Stimulated activated CD4-positive, alpha-beta T cell treated with anti-CD3 and anti-CD28 coated beads, Interleukin-12 subunit alpha, Interleukin-12 subunit beta, amount 100 ng/mL, for 4 hours (primary cell): ENCODE results near the gene BRCA2.

Source experiments
- DNase-seq: peaks from one replicate; pipeline ENCODE4 v3.0.0-alpha.2; 2020

The BRCA2 gene

DNA sequence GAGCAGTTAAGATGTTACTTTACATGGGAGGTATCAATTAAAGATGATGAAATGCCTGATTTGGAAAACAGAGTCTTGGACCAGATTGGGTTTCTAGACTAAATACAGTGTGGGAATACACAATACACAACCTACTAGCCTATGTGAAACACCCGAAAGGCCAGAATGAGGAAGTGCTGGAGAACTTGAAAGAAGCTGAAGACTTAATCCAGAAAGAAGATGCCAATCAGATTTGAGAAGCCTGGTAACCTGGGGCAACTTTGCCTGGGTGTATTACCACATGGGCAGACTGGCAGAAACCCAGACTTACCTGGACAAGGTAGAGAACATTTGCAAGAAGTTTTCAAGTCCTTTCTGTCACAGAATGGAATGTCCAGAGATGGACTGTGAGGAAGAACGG lies 69.4 kb downstream of the BRCA2 start:
- DNase-seq: no peak

DNA sequence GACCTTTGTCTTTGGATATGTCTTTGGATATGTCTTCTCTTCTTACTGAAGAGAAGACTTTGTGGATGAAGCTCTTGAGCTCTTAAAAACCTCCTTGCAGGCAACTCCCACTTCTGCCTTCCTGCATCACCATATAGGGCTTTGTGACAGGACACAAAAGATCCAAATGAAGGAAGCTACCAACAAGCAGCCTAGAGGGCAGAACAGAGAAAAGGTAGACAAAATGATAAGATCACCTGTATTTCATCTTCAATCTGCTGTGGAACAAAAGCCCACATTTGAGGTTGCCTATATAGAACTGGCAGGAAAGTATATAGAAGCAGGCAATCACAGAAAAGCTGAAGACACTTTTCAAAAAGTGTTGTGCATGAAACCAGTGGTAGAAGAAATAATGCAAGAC lies 70.1 kb downstream of the BRCA2 start:
- DNase-seq: no peak

DNA sequence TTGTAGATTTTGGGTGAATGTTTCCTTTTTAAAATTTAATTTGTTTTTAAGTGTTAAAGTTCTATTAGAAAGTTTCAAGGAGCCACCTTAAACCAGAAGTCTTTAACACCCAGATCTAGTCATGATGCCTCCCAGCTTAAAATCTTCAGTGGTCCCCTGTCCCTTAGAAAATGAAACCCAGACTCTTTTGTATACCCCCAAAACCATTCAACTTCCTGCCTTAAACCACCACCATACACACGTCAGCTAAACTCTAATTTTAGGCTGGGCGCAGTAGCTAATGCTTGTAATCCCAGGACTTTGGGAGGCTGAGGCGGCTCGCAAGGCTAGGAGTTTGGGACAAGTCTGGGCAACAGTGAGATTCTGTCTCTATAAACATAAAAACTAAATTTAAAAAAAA lies 74.7 kb downstream of the BRCA2 start:
- no peak for DNase-seq

DNA sequence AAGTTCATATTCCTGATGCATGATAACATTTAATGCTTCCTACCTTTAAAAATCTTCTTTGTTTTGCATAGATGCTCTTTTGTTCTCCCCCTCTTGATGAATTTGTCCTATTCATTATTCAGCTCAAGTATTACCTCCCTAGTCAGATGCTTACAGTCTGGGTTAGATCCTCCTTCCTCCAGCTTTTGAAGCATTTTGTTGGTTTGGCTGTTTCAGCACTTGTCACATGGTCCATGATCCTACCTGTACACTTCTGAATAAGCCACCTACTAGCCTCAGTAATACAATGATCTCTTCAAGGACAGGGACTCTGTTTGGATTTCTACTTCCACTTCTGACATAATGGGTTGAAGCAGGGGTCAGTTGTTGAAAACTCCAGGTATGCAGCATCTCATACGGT lies 75.2 kb downstream of the BRCA2 start:
- no peak for DNase-seq

DNA sequence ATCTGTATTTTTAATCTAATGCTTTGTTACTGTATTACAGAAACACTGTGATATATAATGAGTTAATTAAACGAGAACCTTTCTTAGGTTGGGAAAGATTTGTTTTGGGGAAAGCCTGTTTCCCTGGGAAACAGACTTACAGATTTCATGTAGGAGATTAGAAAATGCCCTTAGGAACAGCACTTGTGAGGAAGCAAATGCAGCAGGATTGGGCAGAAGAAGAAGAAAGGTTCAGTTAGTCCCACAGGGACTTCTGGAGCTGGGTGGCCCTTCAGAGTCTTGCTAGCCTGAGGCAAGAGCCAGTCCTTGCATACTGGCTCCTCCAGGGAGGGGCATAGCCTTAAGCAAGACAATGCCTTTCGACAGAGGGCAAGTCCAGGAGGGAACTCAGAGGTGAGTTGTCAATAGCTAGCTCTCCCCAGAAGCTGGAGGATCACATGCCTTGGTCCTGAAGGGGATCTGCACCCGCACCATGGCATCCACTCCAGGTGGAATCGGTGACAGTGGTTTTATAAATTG lies 75.9 kb downstream of the BRCA2 start:
- no peak for DNase-seq

DNA sequence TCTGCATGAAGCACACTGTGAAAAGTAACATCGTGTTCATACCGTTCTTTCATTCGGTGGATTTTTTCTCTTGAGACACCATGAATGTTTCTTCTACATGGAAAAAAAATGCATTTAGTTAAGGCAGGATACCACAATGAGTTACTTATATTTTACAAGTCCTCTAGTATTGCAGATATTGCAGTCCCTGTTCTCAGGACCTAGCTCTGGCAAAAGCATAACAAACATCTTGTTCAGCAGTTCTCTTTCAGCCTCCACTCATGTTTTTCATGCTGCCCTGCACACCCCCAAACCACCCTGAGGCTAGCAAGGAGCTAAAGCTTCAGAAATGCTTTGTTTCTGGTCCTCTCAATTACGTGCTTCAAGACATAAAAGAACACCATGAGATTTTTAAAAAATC lies 87.8 kb downstream of the BRCA2 start:
- no peak for DNase-seq

DNA sequence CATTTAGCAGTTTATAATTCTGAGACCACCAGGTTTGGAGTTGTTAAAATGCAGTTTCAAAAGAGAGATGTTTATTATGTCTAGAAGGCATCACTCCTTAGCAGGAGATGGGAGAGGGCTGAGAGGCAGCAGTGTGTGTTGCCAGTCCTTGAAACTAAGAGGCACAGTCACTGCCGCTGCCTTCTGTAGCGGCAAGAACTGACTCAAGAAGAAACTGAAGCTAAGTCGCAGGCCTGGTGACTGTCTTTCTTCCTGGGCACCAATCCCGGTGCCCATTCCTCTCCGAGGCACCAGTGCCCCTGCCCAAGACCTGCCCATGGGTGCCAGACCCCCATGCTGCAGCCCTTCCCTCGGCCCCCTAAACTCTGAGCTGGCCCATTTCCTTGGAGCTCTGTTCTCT lies 92.5 kb downstream of the BRCA2 start:
- no peak for DNase-seq

DNA sequence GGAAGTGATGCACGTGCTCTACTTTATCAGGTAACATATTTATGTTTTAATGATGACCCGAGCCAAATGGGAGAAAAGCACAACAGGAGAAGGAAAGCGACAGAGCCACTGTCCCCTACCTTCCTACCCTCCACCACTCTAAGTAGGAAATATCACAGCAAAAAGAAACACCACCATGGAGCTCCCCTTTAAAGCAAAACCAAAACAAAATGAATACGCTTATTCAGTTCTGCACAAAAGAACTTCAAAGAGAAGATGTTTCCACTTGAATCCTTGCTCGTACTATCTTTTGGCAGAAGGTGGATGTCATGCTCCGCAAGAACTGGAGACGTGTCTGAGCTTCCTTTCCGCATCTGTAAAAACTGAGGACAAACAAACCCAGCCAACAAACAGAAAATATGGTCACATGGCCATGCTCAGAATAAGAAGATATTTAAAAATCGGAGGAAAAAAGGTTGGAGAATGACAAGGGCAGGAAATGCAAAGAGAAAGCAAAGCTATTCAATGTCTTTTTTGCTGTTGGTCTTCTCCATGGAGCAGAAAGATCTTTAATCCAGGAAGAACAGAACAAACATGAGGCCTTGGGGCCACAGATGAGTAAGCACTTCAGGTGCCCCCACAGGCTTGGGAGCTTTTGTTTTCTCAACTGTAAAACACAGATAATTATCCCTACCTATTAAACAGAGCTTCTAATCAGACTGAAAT lies 93.1 kb downstream of the BRCA2 start:
- DNase-seq: no peak

DNA sequence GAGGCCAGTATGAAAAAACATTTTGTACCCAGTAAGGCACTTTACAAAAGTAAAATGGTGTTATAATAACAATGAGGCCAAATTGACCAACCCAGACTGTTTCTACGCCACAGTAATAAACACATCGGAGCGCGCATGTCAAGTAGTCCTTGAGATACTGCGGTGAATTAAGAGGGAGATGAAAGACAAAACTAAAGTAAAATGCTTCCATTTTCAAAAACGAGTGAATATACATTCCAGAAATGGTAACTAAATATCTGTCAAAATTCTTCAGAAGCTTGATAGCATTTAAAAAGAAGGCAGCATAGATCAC lies 93.6 kb downstream of the BRCA2 start:
- DNase-seq: no peak

DNA sequence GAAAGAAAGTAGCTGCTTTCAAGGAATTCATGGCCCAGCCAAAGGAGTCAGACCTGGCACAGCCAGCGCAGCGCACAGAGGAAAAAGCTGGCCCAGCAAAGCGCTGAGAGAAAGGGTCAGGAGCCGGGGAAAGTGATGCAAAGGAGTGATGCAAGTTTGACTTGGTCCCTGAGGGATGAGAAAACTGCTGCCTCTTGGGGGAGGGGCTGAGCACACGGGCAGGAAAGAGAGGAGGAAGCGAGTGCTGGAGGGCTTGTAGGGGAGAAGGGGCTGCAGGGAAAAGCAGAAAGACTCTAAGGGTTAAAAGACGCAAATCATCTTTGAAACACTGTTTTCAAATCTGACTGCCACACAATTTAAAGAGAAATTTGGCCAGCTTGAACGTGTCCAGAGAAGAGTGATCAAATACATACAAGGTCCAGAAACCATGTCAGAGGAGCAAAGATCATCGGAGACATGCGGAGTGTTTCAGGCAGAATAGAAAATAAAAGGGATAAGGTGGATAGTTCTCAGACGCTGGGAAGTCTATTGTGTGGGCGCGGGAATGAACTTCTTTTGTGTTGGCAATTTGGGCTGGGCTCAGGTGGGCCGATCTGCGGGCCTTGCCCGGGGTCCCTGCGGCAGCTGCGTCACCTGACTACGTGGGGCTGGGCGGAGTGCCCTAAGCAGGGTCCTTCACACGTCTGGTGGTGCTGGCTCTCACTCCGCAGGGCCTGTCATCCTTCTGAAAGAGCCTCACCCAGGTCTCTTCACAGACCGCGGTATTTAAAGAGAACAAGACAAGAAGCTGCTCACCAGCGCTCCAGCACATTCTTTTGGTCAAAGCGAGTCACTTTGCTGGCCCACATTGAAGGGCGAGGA lies 94.5 kb downstream of the BRCA2 start:
- DNase-seq: no peak

DNA sequence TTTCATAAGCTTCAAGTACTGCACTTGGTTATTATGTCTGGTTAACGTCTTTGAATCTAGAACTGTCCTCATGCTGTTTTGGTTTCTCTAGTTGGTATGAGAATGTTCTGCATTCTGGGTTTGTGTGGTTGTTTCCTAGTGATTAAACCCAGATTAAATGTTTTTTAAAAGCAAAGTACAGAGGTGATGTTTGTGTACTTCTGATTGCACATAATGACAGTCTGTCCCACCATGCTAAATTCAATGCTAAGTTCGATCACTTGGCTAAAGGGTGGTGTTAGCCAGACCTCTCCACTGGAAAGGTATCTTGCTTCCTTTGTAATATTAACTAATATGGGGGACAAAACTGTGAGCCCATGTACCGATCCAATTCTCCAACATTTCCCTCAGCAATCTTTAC lies 98.0 kb downstream of the BRCA2 start:
- no peak for DNase-seq

DNA sequence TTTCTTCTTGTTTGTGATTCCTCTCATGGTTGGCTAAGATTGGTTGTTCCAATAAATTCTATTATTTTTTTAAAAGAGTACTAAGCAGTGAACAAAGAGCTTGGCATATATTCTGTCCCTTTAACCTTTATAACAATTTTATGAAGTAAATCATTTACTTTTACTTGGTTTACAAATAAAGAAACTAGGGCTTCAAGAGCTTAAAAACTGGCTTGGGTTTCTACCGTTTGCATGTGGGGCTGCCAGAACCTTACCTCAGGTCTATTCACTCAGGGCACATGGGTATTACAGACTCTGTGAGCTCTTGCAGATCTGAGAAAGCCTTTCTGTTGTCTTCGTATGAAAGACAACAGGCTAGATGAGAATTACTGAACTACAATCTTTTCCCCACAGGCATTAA lies 99.3 kb downstream of the BRCA2 start:
- DNase-seq: no peak

DNA sequence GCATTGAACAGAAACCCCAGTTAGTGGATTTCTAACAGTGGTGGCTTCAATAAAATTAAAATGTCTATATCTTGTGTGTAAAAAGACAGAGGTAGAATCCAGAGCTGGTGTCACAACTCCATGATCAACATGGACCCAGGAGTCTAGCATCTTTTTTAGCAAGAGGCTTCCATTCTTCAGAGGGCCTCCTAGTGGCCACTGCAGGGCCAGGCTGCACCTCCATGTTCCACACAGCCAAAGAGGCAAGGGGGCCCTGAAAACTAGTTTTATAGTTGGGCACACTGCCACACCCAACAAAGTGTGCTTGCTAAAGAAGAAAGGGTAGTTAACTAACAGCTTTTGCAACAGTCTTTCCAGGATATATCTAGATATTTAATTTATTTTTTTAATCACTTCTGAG lies 99.7 kb downstream of the BRCA2 start:
- DNase-seq: no peak

DNA sequence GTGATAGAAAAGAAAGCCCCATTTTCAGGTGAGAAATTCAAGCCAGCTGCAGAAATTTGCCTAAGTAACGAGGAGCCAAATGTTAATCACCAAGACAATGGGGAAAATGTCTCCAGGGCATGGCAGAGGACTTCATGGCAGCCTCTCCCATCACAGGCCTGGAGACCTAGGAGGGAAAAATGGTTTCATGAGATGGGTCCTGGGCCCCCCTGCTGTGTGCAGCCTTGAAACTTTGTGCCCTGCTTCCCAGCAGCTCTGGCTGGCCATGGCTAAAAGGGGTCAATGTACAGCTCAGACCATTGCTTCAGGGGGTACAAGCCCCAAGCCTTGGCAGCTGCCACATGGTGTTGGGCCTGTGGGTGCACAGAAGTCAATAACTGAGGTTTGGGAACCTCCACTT lies 102.7 kb downstream of the BRCA2 start:
- no peak for DNase-seq

DNA sequence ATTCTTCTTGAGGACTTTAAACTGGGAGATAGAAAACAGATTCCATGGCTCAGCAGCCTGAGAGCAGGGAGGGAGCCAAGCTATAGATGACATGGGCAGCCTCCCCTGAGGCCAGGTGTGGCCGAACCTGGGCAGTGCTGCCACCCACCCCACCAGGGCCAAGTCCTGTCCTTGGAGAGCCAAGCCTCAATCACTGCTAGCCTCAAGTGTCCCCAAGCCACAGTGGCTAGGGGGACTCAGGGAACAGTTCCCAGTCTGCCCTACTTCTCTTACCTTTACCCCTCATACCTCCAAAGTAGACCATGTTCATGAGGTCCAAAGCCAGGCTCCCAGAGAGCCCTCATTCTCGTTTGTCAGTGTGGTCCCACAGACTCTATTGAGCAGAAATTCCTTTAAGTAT lies 104.6 kb downstream of the BRCA2 start:
- no peak for DNase-seq

DNA sequence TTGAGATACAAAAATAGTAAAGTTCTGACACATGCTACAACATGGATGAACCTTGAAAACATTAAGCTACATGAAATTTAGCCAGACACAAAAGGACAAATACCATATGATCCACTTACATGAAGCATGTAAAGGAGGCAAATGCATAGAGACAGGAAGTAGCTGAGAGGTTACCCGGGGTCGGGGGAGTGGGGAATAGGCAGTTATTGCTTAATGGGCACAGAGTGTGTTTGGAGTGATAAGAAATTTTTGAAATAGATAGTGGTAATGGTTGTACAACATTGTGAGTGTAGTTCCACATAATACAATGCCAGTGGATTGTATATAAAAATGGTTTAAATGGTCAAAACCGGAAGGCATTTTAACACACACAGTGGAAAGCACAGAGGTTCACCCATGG lies 108.3 kb downstream of the BRCA2 start:
- no peak for DNase-seq

DNA sequence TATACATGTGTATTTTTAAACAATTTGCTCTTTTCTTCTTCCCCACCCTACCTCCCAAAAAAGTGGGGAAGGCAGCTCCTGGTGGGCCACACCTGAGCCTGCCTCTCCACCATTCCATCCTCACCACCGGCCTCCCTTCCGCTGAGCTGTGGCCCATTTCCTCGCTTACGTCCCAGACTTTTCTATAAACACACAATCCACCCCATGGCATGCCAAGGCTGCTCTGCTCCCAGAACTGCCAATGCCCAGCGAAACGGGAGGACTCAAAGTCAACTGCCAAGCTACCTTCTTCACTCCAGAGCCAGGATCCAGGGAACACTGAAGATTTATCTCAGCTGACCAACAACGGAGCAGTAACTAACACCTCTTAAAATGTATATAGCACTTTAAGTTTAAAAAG lies 109.8 kb downstream of the BRCA2 start:
- DNase-seq: no peak

DNA sequence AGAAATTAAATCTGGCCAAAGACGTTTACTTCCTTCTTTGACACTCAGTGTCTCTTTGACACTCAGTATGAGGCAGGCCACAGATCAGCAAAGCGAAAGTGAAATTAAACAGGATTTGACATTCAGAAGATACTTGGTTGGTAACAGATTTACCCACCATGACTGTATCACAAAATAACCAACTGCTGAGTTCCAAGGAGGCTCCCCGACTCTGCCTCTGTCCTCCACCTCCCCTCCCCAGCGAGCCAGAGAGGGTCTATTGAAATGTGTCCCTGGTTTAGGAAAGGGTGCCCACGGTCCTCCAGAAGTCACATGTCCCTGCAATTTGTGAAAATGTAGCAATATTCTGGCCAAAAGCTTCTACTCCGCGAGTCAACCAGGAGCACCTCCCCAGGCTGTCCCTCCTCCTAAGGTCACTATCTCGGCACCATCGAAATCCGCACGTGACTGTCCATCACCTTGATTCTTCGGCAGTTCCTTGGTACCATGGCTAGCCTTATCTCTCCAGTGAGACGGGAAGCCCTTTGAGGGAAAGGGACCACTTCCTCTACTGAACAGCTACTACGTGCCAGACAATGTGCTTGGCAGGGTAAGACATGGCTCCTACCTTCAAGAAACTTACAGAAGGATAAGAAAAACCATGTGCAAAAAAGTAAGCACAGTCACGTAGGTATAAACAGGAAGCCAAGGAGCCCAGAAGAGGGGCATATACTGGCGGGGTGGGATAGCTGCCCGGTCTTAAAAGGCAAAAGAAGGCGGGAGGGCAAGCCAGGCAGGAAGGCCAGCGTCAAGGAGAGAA lies 111.1 kb downstream of the BRCA2 start:
- peak; percentile 16 for DNase-seq

DNA sequence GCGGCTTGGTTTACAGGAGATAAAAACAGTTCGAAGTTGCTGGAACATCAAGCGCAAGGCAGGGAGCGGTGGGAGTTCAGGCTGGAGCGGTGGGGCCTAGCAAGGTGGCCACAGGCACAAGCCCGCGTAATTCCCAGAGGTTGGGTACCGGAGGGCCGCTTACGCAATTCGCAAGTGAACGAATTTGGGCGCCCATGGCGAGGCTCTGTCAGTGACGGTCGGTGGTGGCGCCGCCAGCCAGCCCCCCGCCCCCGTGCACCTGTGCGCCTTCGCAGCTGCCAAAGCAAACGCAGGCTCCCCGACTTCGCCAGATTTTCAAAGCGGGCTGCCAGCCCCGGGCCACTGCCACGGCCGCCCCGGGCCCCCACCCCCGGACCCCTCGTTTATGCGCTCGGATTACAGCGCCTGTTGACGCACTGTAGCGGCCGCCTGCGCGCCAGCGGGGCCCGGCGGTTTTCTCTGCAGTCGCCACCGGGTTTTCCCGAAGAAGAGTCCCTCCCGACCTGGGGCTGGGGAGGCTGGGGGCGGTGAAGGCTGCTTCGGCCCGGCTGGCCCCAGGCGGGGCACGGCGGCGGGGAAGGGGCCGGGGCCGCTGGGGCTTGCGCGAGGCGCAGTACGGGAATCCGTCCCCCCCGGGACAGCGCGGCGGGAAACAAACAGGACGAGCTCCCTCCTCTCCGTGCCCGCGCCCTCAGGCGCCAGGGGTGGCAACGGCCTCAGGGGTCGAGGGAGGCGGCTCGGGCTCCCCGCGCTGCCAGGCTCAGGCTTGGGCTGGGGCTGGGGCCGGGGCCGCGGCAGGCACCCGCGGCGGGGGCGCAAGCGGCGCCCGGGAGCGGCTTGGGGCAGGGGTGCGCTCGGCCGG lies 111.9 kb downstream of the BRCA2 start:
- peak; percentile 56 for DNase-seq

DNA sequence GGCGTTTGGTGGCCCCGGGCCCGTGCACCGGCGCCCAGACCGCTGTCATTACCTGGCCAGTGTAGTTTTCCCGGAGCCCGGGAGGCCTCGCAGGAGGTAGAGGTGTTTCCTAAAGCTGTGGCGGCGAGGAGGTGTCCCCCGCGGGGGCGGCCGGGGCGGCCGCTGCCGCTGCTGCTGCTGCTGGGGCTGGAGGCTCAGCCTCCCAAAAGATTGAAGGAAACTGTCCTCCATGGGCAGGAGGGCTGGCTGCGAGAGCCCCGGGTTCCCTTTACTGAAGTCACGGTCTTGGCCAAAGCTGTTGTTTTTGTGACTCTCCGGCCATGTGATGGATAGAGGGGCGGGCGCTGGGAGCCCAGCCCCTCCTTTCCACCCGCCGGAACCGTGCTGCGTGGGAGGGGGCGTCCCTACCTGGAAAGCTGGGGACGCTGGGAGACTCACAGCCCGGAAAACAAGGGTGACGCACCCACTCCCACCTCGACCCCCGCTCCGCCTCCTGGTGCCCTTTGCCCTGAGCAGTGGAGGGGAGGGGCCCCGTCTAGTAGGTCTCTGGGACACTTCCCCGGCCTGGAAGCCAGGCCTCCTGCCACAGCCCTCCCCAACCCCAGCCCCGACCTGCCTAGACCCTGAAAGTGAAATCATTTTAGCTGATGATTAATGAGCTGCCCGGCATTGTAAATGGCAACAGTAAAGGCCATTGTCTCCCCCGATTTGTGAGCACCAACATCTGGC lies 112.7 kb downstream of the BRCA2 start, which contains the start of gene N4BP2L1:
Gene N4BP2L1 (minus strand): TSS at position 279 of the 729 bp plus-strand sequence. CDS start 48 bp downstream, at position 231.
- peak; percentile 81 for DNase-seq

DNA sequence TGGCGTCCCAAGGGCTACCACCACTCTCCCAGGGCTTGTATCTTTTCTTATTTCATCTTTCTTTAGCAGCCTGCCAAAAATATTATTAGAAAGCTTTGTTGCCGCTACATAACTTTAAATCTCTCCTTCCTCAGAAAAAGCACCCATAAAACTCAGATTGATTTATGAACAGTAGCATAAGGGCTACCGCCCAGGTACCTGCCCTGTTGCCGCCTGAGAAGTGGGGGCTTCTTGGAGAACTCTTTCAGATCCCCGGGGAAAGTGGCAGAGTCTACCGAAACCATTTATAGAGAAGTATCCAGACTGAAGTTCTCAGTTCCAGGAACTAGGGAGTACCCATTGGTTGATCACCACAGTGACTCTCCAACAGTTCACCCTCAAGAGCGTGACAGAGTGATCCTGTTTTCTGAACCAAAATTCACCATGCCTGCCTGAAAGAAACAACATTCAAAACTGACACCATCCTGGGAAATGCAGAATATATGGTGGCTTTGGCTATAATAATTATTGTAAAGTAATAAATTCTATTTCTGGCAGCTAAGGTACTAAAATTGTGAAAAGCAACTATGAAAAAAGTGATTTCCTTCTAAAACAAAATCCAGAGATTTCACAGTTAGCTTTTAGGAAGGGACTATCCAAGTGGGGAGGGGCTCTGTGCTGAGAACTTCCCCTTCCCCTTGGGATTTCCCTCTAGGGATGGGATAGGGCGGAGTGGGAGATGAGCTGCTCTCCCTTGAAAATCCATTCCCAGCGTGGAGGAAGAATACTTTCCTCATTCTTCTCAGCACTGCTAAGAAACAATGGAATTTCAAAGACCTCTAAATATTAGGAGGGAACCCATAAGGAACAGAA lies 113.5 kb downstream of the BRCA2 start:
- no peak for DNase-seq
